HG03439 (cell line): ENCODE results near the gene OR2B6.
"Not testable (repeated sequence)": the region's sequence is repeated elsewhere in the genome, so short reads cannot be mapped to it uniquely, and the experiment has no call there.

Experiments
- ATAC-seq: cut with Tn5 transposase; IDR thresholded peaks from one replicate; pipeline ENCODE4 v1.9.1; 2021; ENCODE audit warnings: mild to moderate bottlenecking, moderate library complexity; ENCODE audit not compliant: unreplicated experiment

The OR2B6 gene

GRCh38 chr6:27956941-27957340 is at the start of gene OR2B6:
OR2B6 (plus strand) TSS chr6:27957241; CDS start chr6:27957241, 0 bp downstream.
- no peak for ATAC-seq

- ATAC-seq, result no peak
These were observed 49.0 kb upstream of the OR2B6 start for GRCh38 chr6:27908017-27908416.

- ATAC-seq, result no peak
These were observed 45.0 kb upstream of the OR2B6 start, which contains the start of gene OR2B2 for GRCh38 chr6:27911956-27912446. OR2B2 (minus strand) TSS chr6:27912396; CDS start chr6:27912319, 77 bp downstream.

GRCh38 chr6:27922949-27923348 is 34.1 kb upstream of the OR2B6 start:
- ATAC-seq, result no peak

GRCh38 chr6:27924179-27924578 is 32.9 kb upstream of the OR2B6 start:
- no peak for ATAC-seq

GRCh38 chr6:27928041-27928440 is 29.0 kb upstream of the OR2B6 start:
- not testable (repeated sequence) for ATAC-seq

GRCh38 chr6:27929930-27930329 is 27.1 kb upstream of the OR2B6 start:
- ATAC-seq, result not testable (repeated sequence)

- no peak for ATAC-seq
These were observed 25.8 kb upstream of the OR2B6 start for GRCh38 chr6:27931209-27931608.

GRCh38 chr6:27940766-27941165 is 16.3 kb upstream of the OR2B6 start:
- no peak for ATAC-seq

- not testable (repeated sequence) for ATAC-seq
These were observed 14.0 kb upstream of the OR2B6 start for GRCh38 chr6:27943072-27943471.

GRCh38 chr6:27948237-27948636 is 8.8 kb upstream of the OR2B6 start:
- ATAC-seq, result no peak

- ATAC-seq, result no peak
These were observed 6.0 kb upstream of the OR2B6 start for GRCh38 chr6:27951040-27951439.

GRCh38 chr6:27957516-27957915 is 475 bp downstream of the OR2B6 start:
- no peak for ATAC-seq

GRCh38 chr6:27962506-27962905 is 5.5 kb downstream of the OR2B6 start:
- no peak for ATAC-seq

- no peak for ATAC-seq
These were observed 9.0 kb downstream of the OR2B6 start for GRCh38 chr6:27966044-27966443.

- no peak for ATAC-seq
These were observed 9.9 kb downstream of the OR2B6 start for GRCh38 chr6:27966816-27967426.

GRCh38 chr6:27970444-27970843 is 13.4 kb downstream of the OR2B6 start:
- ATAC-seq, result no peak

GRCh38 chr6:27972750-27973149 is 15.7 kb downstream of the OR2B6 start:
- ATAC-seq, result no peak

GRCh38 chr6:27977387-27977786 is 20.3 kb downstream of the OR2B6 start:
- ATAC-seq, result no peak

- no peak for ATAC-seq
These were observed 21.7 kb downstream of the OR2B6 start for GRCh38 chr6:27978705-27979104.

GRCh38 chr6:27980111-27980510 is 23.1 kb downstream of the OR2B6 start:
- no peak for ATAC-seq

GRCh38 chr6:27986928-27987725 is 30.1 kb downstream of the OR2B6 start:
- ATAC-seq, result no peak
